Hematopoietic multipotent progenitor cell treated with erythropoietin and hydrocortisone succinate and interleukin-3 and kit ligand, for 6 days (in vitro differentiated cells): Measurements from ENCODE around the gene ZNF687.

Experiments used
- DNase-seq: peaks from one replicate; pipeline ENCODE4 v3.0.0-alpha.2; 2015

Gene ZNF687

GRCh38 chr1:151281225-151281968 is 702 bp upstream of the ZNF687 start:
- peak; percentile 99 for DNase-seq

- DNase-seq, result peak; percentile 77
Measured at GRCh38 chr1:151282883-151283725, 1.0 kb downstream of the ZNF687 start.

- DNase-seq, result no peak
Measured at GRCh38 chr1:151284013-151284577, 2.0 kb downstream of the ZNF687 start.

GRCh38 chr1:151286619-151287340 is 4.7 kb downstream of the ZNF687 start:
- no peak for DNase-seq

GRCh38 chr1:151287341-151287699 is 5.2 kb downstream of the ZNF687 start:
- no peak for DNase-seq

GRCh38 chr1:151287767-151288500 is 5.8 kb downstream of the ZNF687 start:
- no peak for DNase-seq

- DNase-seq, result no peak
Measured at GRCh38 chr1:151288502-151288901, 6.4 kb downstream of the ZNF687 start.

GRCh38 chr1:151289080-151289935 is 7.2 kb downstream of the ZNF687 start:
- no peak for DNase-seq

GRCh38 chr1:151289991-151290708 is 8.1 kb downstream of the ZNF687 start:
- no peak for DNase-seq

GRCh38 chr1:151290709-151291303 is 8.7 kb downstream of the ZNF687 start:
- no peak for DNase-seq

- DNase-seq, result peak; percentile 27
Measured at GRCh38 chr1:151292207-151293030, 10.3 kb downstream of the ZNF687 start.

- DNase-seq, result no peak
Measured at GRCh38 chr1:151293093-151293492, 11.0 kb downstream of the ZNF687 start.

GRCh38 chr1:151294742-151295462 is 12.8 kb downstream of the ZNF687 start:
- DNase-seq, result no peak

- DNase-seq, result no peak
Measured at GRCh38 chr1:151309811-151310323, 27.8 kb downstream of the ZNF687 start.

- no peak for DNase-seq
Measured at GRCh38 chr1:151311011-151311410, 28.9 kb downstream of the ZNF687 start.

- peak; percentile 60 for DNase-seq
Measured at GRCh38 chr1:151311589-151312331, 29.7 kb downstream of the ZNF687 start.

- no peak for DNase-seq
Measured at GRCh38 chr1:151312411-151312810, 30.3 kb downstream of the ZNF687 start.

GRCh38 chr1:151312826-151313225 is 30.7 kb downstream of the ZNF687 start:
- no peak for DNase-seq
